GM19397 (cell line): ENCODE data around the gene ZDHHC3.

ENCODE experiments used
- ATAC-seq: cut with Tn5 transposase; IDR thresholded peaks from one replicate; pipeline ENCODE4 v1.9.1; 2021; ENCODE audit warnings: mild to moderate bottlenecking, moderate library complexity; ENCODE audit not compliant: unreplicated experiment

Gene ZDHHC3

DNA sequence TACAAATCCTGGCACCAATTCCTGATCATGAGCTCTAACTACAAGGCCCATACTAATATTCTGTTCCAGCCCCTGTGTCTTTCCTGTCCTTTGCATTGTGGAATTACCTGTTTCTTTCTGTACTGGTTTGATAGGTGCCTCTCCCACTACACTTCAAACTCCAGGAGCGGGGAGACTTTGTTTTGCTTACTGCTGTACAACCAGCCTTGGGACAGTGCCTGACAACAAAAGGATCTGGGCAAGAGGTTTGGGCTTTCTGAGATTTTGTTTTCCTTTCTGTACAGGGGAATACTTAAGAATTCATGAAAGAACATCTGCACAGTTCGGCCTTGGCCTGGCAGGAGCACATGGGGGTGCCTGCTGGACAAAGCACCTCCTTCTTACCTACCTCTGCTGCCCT lies 45.1 kb downstream of the ZDHHC3 start:
- ATAC-seq: no peak

DNA sequence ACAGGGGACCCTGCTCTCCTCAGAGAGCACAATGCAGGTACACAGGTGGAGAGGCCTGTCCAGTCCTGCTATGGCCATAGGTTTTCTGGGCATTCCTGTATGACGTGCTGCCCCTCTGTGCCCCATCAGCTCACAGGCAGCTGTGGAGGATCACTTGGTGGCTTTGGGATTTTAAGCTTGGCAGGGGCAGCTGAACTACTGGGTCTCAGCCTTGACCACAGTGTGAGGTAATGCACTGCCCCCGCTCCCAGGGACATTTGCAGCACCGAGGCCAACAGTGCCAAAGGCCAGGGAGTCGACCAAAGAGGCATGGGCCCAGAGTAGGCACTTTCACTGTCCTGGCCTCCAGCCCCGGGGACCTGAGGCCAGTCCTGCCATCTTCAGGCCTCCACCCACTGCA lies 46.2 kb downstream of the ZDHHC3 start:
- ATAC-seq: no peak

GRCh38 chr3:44927371-44927770 lies 48.6 kb downstream of the ZDHHC3 start:
- ATAC-seq: no peak

DNA sequence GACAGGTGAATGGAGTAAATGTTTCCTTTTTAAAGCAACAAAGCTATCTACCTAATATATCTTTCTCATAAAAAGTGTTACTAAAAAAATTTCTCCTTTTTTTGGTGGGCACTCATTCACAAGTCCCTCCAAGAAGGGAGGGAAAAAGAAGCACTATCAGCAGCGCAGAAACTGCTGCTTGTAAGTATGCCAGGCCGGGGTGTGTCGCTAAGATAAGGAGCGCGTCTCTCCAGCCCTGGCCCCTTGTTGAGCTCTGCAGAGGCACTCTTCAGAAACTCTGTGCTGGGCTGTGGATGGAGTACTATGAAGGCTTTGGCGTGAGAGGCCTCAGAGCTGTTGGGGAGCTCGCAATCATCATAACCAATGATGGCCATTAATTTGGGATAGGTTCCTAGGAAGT lies 49.1 kb downstream of the ZDHHC3 start:
- no peak for ATAC-seq

GRCh38 chr3:44926172-44926571 lies 49.8 kb downstream of the ZDHHC3 start:
- ATAC-seq: no peak

GRCh38 chr3:44924457-44925084 lies 51.4 kb downstream of the ZDHHC3 start:
- ATAC-seq: no peak

- no peak for ATAC-seq
These were observed 52.1 kb downstream of the ZDHHC3 start for GRCh38 chr3:44923632-44924456.

DNA sequence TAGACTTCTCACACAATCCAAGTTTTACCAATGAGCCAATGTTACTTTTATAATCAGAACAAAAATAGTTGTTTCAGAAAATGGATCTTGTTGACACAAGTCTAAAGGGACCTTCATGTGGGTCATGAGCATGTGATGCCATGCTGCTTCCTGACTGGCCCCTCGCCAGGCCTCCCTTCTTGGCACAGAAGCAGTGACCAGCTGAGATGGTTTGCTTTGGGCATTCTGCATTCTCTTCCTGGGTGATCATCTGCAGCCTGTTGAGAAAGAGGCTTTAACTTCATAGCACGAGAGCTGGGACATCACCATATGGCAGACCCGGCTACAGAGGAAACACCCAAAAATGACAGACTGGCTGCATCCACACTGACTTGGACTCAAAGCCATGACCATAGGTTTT lies 55.9 kb downstream of the ZDHHC3 start:
- no peak for ATAC-seq

- ATAC-seq: no peak
These were observed 57.4 kb downstream of the ZDHHC3 start for GRCh38 chr3:44918581-44918980.

DNA sequence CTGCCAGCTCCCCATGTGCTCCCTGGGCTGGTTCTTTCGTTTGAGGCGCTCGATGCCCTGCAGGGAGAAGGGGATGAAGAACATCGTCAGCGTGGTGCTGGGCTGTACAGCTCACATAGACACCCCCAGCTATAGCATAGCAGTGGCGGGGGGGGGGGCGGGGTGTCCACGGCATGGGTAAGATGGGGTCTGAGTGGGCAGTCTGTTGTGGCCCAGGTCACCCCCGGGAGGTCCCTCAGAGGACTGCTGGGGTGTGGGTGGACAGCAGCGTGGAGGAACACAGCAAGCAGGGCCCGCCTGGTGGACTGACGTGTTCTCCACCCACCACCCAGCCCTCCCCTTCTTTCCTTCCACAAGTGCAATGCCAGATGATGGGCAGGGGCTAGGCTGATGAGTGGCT lies 57.9 kb downstream of the ZDHHC3 start:
- no peak for ATAC-seq

- no peak for ATAC-seq
These were observed 60.1 kb downstream of the ZDHHC3 start for GRCh38 chr3:44915702-44916438.

GRCh38 chr3:44914936-44915335 lies 61.0 kb downstream of the ZDHHC3 start:
- ATAC-seq: no peak

DNA sequence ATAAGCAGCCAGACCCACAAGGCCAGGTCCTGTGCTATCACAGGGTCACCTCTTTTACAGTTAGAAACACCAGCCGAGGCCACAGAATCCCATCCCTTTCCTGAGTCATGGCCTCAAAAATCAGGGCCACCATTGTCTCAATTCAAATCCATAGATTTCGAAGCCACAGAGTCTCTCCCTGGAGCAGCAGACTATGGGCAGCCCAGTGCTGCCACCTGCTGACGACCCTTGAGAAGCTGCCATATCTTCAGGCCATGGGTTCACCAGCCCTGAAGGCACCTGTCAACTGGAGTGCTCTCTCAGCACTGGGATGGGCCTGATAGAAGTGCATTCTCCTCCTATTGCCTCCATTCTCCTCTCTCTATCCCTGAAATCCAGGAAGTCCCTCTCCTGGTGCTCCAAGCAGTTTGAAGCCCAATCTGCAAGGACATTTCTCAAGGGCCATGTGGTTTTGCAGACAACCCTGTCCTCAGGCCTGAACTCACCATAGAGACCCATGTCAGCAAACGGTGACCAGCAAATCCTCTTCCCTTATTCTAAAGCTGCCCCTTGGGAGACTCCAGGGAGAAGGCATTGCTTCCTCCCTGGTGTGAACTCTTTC lies 62.0 kb downstream of the ZDHHC3 start:
- no peak for ATAC-seq

DNA sequence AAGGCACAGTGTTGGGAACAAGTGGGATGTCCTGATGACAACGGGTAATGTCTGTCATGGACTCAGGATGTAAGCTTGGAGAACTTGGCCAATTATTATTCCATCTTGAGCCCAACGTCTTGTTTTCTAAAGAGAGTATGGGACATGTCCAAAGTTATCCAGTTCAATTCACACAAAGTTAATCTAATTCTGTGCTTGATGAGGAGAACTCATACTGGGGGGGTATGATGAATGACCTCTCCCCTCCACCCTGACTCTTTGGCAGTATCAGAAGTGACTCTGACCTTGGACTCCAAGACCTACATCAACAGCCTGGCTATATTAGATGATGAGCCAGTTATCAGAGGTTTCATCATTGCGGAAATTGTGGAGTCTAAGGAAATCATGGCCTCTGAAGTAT lies 65.3 kb downstream of the ZDHHC3 start:
- no peak for ATAC-seq

GRCh38 chr3:44909063-44909462 lies 66.9 kb downstream of the ZDHHC3 start:
- no peak for ATAC-seq

DNA sequence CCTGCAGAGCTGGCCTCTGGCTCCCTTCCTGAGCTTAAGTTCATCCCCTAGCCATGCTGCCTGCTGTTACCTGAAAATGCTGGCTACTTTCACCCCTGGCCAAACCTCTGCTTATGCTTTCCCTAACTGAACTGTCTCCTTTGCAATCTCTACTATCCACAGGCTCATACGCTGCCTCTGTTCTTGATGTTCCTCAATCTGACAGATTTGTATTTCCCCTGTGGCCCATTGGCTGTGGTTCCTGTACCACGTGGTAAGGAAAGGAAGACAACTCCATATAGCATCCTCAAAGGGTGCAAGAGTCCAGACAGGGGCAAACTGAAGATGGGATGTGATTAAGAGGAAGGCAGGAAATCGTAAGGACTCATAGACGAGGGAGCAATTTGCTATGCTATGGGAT lies 68.4 kb downstream of the ZDHHC3 start:
- ATAC-seq: no peak

DNA sequence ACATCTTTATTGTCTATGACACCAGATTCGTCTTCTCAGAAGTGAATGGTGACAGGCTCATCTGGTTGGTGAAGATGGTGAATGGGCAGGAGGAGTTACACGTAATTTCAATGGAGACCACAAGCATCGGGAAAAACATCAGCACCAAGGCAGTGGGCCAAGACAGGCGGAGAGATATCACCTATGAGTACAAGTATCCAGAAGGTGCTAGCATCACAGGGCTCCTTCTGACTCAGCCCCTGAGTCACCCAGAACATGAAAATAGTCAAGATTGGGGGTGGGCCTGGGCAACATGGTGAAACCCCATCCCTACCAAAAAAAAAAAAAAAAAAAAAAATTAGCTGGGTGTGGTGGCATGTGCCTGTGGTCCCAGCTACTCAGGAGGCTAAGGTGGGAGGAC lies 69.0 kb downstream of the ZDHHC3 start:
- ATAC-seq: no peak

- ATAC-seq: no peak
These were observed 70.4 kb downstream of the ZDHHC3 start for GRCh38 chr3:44905446-44906157.

DNA sequence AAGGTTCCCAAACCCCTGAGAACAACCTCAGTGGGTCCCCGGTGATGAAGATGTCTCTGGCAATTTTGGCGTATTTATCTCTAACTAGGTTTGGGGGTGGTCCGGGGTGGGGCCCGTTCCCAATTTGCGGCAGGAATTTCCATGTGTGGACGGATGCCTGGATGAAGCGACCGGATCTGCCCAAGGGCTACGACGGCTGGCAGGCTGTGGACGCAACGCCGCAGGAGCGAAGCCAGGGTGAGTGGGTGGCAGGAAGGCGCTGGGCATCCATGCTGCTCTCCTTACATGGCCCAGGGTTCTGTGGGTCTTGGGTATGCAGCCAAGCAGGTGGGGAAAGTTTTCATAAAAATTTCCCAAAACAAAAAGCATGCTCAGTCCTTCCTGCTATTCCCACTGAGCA lies 72.2 kb downstream of the ZDHHC3 start:
- no peak for ATAC-seq

DNA sequence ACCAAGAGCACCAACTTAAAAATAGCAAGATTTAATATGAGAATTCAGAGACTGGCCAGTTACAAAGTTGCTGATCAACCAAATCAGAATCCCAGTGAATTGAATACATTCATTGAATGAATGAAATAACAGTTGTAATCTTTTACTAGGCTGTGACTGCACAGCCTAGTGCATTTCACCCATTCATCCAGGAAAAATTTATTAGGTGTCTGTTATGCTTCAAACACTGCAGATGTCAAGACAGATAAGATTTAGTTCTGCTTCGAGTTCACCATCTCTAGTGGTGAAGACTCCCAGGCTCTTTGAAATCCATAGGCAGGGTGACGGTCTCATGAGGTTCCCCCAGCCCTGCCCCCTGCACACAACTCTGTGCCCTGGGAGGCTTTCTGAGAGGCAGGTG lies 72.7 kb downstream of the ZDHHC3 start:
- no peak for ATAC-seq

GRCh38 chr3:44902628-44903027 lies 73.3 kb downstream of the ZDHHC3 start:
- ATAC-seq: no peak
